Lung (tissue), 12 donors: ENCODE results near the gene VSIG2. TPM values are rescaled to one million over a fixed set of nuclear protein-coding genes. Genes with fewer than 3 reads are reported as not detected.
A peak's percentile ranks its signal among the peaks of the same experiment; 100 is the strongest.

Experiments used
- ATAC-seq: fragments of 200-7000 bp; cut with Tn5 transposase; one replicate; pipeline ENCODE4 v1.9.1; 2020; ENCODE audit warnings: moderate number of reproducible peaks; ENCODE audit not compliant: insufficient read depth, low FRiP score
- DNase-seq, 3 donors: peaks; one replicate each; pipeline ENCODE4 v3.0.0-alpha.2; 2013 to 2017
- H3K27ac ChIP-seq, 2 donors: one replicate each; pipeline ENCODE4 v1.5.1; 2013; ENCODE audit warnings: mild to moderate bottlenecking in 2 of 2, moderate library complexity in 2 of 2, control low read depth in 1 of 2, inconsistent platforms in 1 of 2, low read depth in 1 of 2, low read length in 1 of 2
- H3K27me3 ChIP-seq, 3 donors: one replicate each; pipeline ENCODE4 v1.5.1; 2013; ENCODE audit warnings: low read length in 2 of 3; ENCODE audit not compliant: control insufficient read depth in 3 of 3, insufficient read depth in 3 of 3
- H3K36me3 ChIP-seq, 4 donors: one replicate each; pipeline ENCODE4 v1.5.1; 2013; ENCODE audit warnings: low read length in 4 of 4, mild to moderate bottlenecking in 1 of 4, moderate library complexity in 1 of 4; ENCODE audit not compliant: control insufficient read depth in 4 of 4, insufficient read depth in 4 of 4
- H3K4me1 ChIP-seq, 5 donors: one replicate each; pipeline ENCODE4 v1.5.1; 2013; ENCODE audit warnings: low read length in 5 of 5, mild to moderate bottlenecking in 2 of 5, moderate library complexity in 1 of 5; ENCODE audit not compliant: control insufficient read depth in 5 of 5, insufficient read depth in 5 of 5
- H3K4me3 ChIP-seq: one replicate; pipeline ENCODE4 v1.5.1; 2013; ENCODE audit warnings: mild to moderate bottlenecking, control low read depth, moderate library complexity
- H3K9ac ChIP-seq, 2 donors: one replicate each; pipeline ENCODE4 v1.5.1; 2013; ENCODE audit warnings: low read length in 2 of 2, control low read depth in 1 of 2; ENCODE audit not compliant: insufficient read depth in 1 of 2
- H3K9me3 ChIP-seq, 4 donors: one replicate each; pipeline ENCODE4 v1.5.1; 2013; ENCODE audit warnings: low read length in 3 of 4, mild to moderate bottlenecking in 1 of 4, moderate library complexity in 1 of 4; ENCODE audit not compliant: control insufficient read depth in 4 of 4, insufficient read depth in 3 of 4
- CTCF ChIP-seq: IDR thresholded peaks from 2 replicates; pipeline ENCODE4 v1.5.1; 2012; ENCODE audit warnings: mild to moderate bottlenecking; ENCODE audit errors: control extremely low read depth, extremely low read depth
- WGBS, 2 donors: extraction: QIAGEN DNeasy Blood & Tissue Kit; methylation state at CpG; one replicate each; pipeline ENCODE4 v1.1.7; 2013; 5-methylcytosine and 5-hydroxymethylcytosine counted together
- polyA plus RNA-seq, 2 donors: library from polyadenylated mRNA; stranded (reverse); fragments of 200-250 nt; gene quantifications; one replicate each; pipeline ENCODE4 v1.2.1, GENCODE V29; 2013
- total RNA-seq, 2 donors: library from RNA; depleted of rRNA in 1 of 2; stranded (reverse); fragments of >200 nt in 1 of 2; gene quantifications; one replicate each; pipeline ENCODE4 v1.2.1, GENCODE V29; 2014 to 2021
- donor health status: control.
- donor health status: control.
- donor health status: Bipolar disorder and iron deficiency.
- donor health status: healthy.
- donor health status: DM: yes; HTN: yes; CAD: no.

Gene VSIG2
- total and polyA plus RNA-seq, 4 donors, result 20.2 to 39.8 (median 25.6) TPM

GRCh38 chr11:124727474-124727873 lies 24.6 kb downstream of the VSIG2 start:
- no peak overlapping the region for H3K9ac ChIP-seq
- DNase-seq, result no peak
- no peaks in the 10 kb centered on the region for H3K36me3 ChIP-seq
- no peaks in the 10 kb centered on the region for H3K9me3 ChIP-seq
- WGBS, 2 donors, result 67 to 70% methylated on average over 4 of the region's 4 CpGs
- H3K27me3 ChIP-seq, result peaks cover 0 to 17% (median 0%) of the 10 kb centered on the region in 3 donors
- TF ChIP-seq CTCF, result no peak
- ATAC-seq, result no peak
- H3K4me3 ChIP-seq, result no peak overlapping the region
- peak overlapping the region in 1 of 2 donors; percentile 35 for H3K27ac ChIP-seq
- H3K4me1 ChIP-seq, result peaks cover 0 to 16% (median 14%) of the 10 kb centered on the region in 5 donors

- 7 to 11% methylated on average over 6 of the region's 6 CpGs for WGBS, 2 donors
- Histone ChIP-seq H3K4me3 (no peak overlapping the region), H3K9me3 (no peaks in the 10 kb centered on the region), H3K4me1 (peaks cover 0 to 20% (median 14%) of the 10 kb centered on the region in 5 donors), H3K27me3 (peaks cover 0 to 33% (median 3%) of the 10 kb centered on the region in 3 donors), H3K36me3 (no peaks in the 10 kb centered on the region), H3K27ac (peak overlapping the region in 1 of 2 donors; percentile 69), H3K9ac (peak overlapping the region in 1 of 2 donors; percentile 3)
- peak in 1 of 3 donors; percentile 60 for DNase-seq
- peak; percentile 12 for ATAC-seq
- TF ChIP-seq CTCF, result no peak
Measured at GRCh38 chr11:124725719-124726105, 26.3 kb downstream of the VSIG2 start.

GRCh38 chr11:124724979-124725718 lies 26.9 kb downstream of the VSIG2 start:
- Histone ChIP-seq H3K4me1 (peaks cover 0 to 20% (median 14%) of the 10 kb centered on the region in 5 donors), H3K27me3 (peaks cover 0 to 35% (median 7%) of the 10 kb centered on the region in 3 donors), H3K27ac (peak overlapping the region in 1 of 2 donors; percentile 69), H3K9ac (peak overlapping the region in 1 of 2 donors; percentile 3), H3K4me3 (no peak overlapping the region), H3K36me3 (no peaks in the 10 kb centered on the region), H3K9me3 (no peaks in the 10 kb centered on the region)
- DNase-seq, result peak; percentile 57 to 78 (median 72)
- 23 to 25% methylated on average over 14 of the region's 14 CpGs for WGBS, 2 donors
- TF ChIP-seq CTCF, result no peak
- peak; percentile 78 for ATAC-seq
